MCF 10A (cell line): ENCODE measurements around the gene PCGF2. TPM values are rescaled to one million over a fixed set of nuclear protein-coding genes. Genes with fewer than 3 reads are reported as not detected.
A peak's percentile ranks its signal among the peaks of the same experiment; 100 is the strongest.

Experiments used
- BruUV-seq: library from RNA; stranded (reverse); fragments of 400-500 nt; replicated peaks from 2 replicates; lab custom pipeline; 2021; lab: Mats Ljungman, UMichigan
- CTCF ChIA-PET: fragments of 300-600 bp; sonication (Branson Sonifier 250); formaldehyde crosslinking; extraction: SDS; loops from one replicate; lab custom pipeline; 2021; ENCODE audit warnings: antibody characterized with exemption, inconsistent platforms; lab: Yijun Ruan, JAX
- POLR2A ChIA-PET: fragments of 300-600, 350-650 bp; sonication (Branson Sonifier 250); formaldehyde crosslinking; extraction: SDS; loops from one replicate; lab custom pipeline; 2020; ENCODE audit warnings: antibody characterized with exemption, inconsistent platforms; lab: Yijun Ruan, JAX
- DNase-seq: peaks from one replicate; pipeline ENCODE4 v3.0.0-alpha.2; 2018; ENCODE audit not compliant: unreplicated experiment
- H3K27ac Mint-ChIP-seq: one replicate; pipeline ENCODE4 v1.8.0; 2022; ENCODE audit warnings: mild to moderate bottlenecking, low read depth, mixed read lengths; ENCODE audit not compliant: unreplicated experiment
- H3K27me3 Mint-ChIP-seq: one replicate; pipeline ENCODE4 v1.8.0; 2022; ENCODE audit warnings: mixed read lengths; ENCODE audit not compliant: insufficient read depth, unreplicated experiment
- H3K36me3 Mint-ChIP-seq: one replicate; pipeline ENCODE4 v1.8.0; 2022; ENCODE audit warnings: mild to moderate bottlenecking, moderate library complexity, mixed read lengths; ENCODE audit not compliant: insufficient read depth, unreplicated experiment
- H3K4me1 Mint-ChIP-seq: one replicate; pipeline ENCODE4 v1.8.0; 2022; ENCODE audit warnings: mixed read lengths; ENCODE audit not compliant: insufficient read depth, unreplicated experiment
- H3K4me3 Mint-ChIP-seq: one replicate; pipeline ENCODE4 v1.8.0; 2022; ENCODE audit warnings: mild to moderate bottlenecking, moderate library complexity, mixed read lengths; ENCODE audit not compliant: unreplicated experiment
- H3K9me3 Mint-ChIP-seq: one replicate; pipeline ENCODE4 v1.8.0; 2022; ENCODE audit warnings: mixed read lengths; ENCODE audit not compliant: unreplicated experiment
- intact Hi-C: fragments of 100-400 bp; cut with micrococcal nuclease; formaldehyde crosslinking; loops from 2 replicates; pipeline ENCODE4 v1.14.1; 2022
- total RNA-seq: library from RNA; stranded (reverse); gene quantifications from 2 replicates; pipeline ENCODE4 v1.2.3, GENCODE V29; 2022
- TF ChIP-seq, protein P1 (sequence below): fragments of 200-600 bp; IDR thresholded peaks from one replicate; pipeline ENCODE4 v1.8.0; 2022; ENCODE audit warnings: antibody characterized with exemption, mild to moderate bottlenecking; ENCODE audit not compliant: unreplicated experiment

PCGF2 gene
- total RNA-seq, 1 experiment from 2014 or later: 32.6 TPM

DNA sequence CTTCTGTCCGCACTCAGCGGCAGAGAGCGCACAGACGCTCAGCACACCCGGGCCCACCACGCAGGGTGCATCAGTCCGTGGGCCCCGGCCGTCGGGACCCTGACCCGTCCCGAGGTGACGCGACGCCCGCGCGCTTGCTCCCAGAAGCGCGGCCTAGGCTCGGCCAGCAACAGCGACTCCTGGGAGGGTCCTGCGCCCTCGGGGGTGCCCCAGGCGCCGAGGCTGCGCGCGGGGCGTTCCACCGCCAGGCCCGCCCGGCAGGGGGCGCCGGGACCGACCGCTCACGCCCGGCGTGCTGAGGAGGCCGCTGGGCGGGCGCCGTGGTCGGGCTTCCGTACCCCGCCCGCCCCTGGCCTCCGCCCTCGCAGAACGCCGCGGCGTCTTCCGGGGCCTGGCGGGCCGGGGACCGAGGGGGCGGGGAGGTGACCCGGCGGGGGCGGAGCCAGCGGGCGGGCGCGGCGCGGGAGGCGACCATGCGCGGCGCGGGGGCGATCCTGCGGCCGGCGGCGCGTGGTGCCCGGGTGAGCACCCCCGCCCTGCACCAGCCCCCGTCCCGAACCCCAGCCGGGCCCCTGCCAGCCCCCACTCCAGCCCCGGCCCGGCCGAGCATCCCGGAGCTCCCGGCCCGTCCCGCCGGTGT, 18.1 kb downstream of the PCGF2 start, which contains the start of gene CISD3:
TSS of gene CISD3 (plus strand) at position 456 of the 640 bp plus-strand sequence. CDS start at position 474, 18 bp downstream.
- H3K27me3 Mint-ChIP-seq: no peaks in the 10 kb centered on the region
- intact Hi-C loops: loop anchor here (1.0 kb wide), 1 partner anchor 53 kb away; no protein-coding TSS in a partner anchor
- H3K9me3 Mint-ChIP-seq: no peaks in the 10 kb centered on the region
- CTCF ChIA-PET: interaction anchor here (0.6 to 2.1 kb wide), 8 partner anchors 8 to 61 kb away, joined by 3 to 13 read pairs (median 4); no protein-coding TSS in a partner anchor
- peak; percentile 81 for DNase-seq
- peaks cover 28% of the 10 kb centered on the region for H3K36me3 Mint-ChIP-seq
- no TSS peak for BruUV-seq
- peaks cover 18% of the 10 kb centered on the region for H3K4me1 Mint-ChIP-seq
- peak within 1 kb of the TSS; percentile 87 for H3K27ac Mint-ChIP-seq
- TF ChIP-seq, protein P1, sequence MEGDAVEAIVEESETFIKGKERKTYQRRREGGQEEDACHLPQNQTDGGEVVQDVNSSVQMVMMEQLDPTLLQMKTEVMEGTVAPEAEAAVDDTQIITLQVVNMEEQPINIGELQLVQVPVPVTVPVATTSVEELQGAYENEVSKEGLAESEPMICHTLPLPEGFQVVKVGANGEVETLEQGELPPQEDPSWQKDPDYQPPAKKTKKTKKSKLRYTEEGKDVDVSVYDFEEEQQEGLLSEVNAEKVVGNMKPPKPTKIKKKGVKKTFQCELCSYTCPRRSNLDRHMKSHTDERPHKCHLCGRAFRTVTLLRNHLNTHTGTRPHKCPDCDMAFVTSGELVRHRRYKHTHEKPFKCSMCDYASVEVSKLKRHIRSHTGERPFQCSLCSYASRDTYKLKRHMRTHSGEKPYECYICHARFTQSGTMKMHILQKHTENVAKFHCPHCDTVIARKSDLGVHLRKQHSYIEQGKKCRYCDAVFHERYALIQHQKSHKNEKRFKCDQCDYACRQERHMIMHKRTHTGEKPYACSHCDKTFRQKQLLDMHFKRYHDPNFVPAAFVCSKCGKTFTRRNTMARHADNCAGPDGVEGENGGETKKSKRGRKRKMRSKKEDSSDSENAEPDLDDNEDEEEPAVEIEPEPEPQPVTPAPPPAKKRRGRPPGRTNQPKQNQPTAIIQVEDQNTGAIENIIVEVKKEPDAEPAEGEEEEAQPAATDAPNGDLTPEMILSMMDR: peak; percentile 41
- H3K4me3 Mint-ChIP-seq: peak within 1 kb of the TSS; percentile 87
- POLR2A ChIA-PET: interaction anchor here (0.8 to 3.2 kb wide), 11 partner anchors 11 to 68 kb away, joined by 3 to 46 read pairs (median 11); partner anchors contain the start of genes MLLT6 and PSMB3

DNA sequence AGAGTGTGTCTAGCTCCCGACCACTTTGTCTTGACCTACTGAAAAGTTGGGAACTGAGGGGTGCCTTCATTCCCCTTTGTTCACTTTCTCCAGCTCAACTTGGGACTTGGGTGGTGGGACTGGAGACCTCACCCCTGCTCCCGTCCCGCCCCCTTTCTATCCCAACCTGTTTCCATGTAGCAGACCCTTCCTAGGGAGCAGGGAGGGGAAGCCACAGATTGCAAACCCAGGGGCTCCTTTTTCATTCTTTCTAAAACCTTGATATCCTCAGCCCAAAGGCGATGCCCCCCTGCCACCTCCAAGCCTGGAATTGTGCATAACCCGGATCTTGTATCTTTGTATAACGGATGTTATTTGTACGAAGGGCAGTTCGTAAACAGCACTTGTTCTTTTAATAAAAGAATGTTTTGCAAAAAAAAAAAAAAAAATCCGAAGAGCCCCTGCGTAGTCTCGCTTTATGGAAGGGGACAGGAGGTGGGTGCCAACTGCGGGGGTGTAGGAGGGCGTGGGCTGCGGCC, 18.7 kb downstream of the PCGF2 start:
- CTCF ChIA-PET: interaction anchor here (0.7 to 1.6 kb wide), 5 partner anchors 8 to 118 kb away, joined by 3 to 5 read pairs (median 3); no protein-coding TSS in a partner anchor
- TF ChIP-seq, protein P1: no peak
- Mint-ChIP-seq H3K36me3 (peaks cover 22% of the 10 kb centered on the region), H3K4me3 (peak overlapping the region; percentile 87), H3K4me1 (peaks cover 14% of the 10 kb centered on the region), H3K27ac (no peak overlapping the region), H3K9me3 (no peaks in the 10 kb centered on the region), H3K27me3 (no peaks in the 10 kb centered on the region)
- DNase-seq: no peak
- intact Hi-C loops: no loop called here
- BruUV-seq: no TSS peak
- POLR2A ChIA-PET: interaction anchor here (1.1 to 2.2 kb wide), 7 partner anchors 11 to 27 kb away, joined by 3 to 18 read pairs (median 8); partner anchors contain the start of gene PSMB3

DNA sequence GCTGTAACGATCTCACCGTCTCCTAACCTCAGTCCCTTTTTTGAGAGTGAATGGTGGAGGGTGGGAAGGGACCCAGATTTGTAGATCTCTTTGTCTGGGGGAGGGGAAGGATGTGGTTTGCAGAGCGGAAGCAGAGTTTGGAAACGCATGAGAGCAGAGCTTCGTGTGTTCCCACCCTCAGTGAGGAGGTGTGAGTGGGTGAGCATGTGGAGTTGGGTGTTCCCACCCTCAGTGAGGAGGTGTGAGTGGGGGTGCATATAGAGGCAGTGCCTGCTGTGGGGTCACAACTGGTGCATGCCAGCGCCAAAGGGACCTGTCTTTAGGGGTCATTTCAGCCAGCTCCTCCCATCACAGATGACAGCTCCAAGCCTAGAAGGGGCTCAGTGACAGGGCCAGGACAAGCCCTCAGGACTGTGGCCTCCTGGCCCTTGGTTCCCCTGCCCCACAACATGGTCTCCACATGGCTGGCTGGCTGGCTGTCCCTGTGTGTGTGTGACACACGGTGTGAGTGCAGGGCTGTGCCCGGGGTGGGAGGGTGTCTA, 19.8 kb downstream of the PCGF2 start:
- H3K27ac Mint-ChIP-seq: no peak overlapping the region
- no peak for DNase-seq
- peaks cover 12% of the 10 kb centered on the region for H3K36me3 Mint-ChIP-seq
- ChIA-PET CTCF (interaction anchor here (0.6 to 1.6 kb wide), 6 partner anchors 10 to 1411 kb away, joined by 3 to 5 read pairs (median 3); no protein-coding TSS in a partner anchor), POLR2A (interaction anchor here (1.2 to 2.2 kb wide), 7 partner anchors 10 to 26 kb away, joined by 3 to 18 read pairs (median 8); partner anchors contain the start of gene PSMB3)
- intact Hi-C loops: no loop called here
- no peak overlapping the region for H3K4me3 Mint-ChIP-seq
- peaks cover 13% of the 10 kb centered on the region for H3K4me1 Mint-ChIP-seq
- no TSS peak for BruUV-seq
- H3K27me3 Mint-ChIP-seq: no peaks in the 10 kb centered on the region
- no peaks in the 10 kb centered on the region for H3K9me3 Mint-ChIP-seq
- TF ChIP-seq, protein P1: no peak
